Measurements from ENCODE around the gene CEP164. TPM values are rescaled to one million over a fixed set of nuclear protein-coding genes. Genes with fewer than 3 reads are reported as not detected.

The CEP164 gene
- total RNA-seq, 1 experiment from 2014 or later, result 33.9 TPM

DNA sequence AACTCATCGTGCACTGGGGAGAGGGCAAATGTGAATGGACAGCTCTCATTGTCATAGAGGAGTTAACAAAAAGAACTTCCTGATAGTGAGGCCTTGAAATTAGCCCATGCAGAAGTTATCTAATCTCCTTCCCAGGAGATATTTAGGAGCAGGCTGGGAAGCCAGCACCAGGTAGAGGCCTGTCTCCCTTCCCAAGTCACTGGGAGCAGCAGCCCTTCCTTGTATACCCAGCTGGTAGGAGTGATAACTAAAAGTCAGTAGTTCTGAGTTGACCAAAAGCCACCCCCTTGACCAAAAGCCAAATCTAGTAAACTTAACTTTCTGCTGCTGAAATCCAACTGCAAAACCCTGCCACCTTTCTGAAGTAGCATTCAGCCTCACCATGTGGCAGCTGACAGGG lies 37.9 kb upstream of the CEP164 start:
- no peak overlapping the region for H3K4me3 ChIP-seq
- intact Hi-C loops (cut with micrococcal nuclease; ENCODE audit: unreplicated experiment), result no loop called here
- H3K9me3 ChIP-seq (ENCODE audit: insufficient read depth, low read depth), result no peaks in the 10 kb centered on the region
- no peak overlapping the region for H3K27ac ChIP-seq
- H3F3A ChIP-seq (ENCODE audit: insufficient read depth, low read depth), result no peaks in the 10 kb centered on the region
- H2AFZ ChIP-seq, result no peak overlapping the region
- H3K9me2 ChIP-seq (ENCODE audit: insufficient read depth), result no peaks in the 10 kb centered on the region
- no peak for DNase-seq
- H3K36me3 ChIP-seq (ENCODE audit: low read depth), result 0 out of 2 replicates have a peak, but pooled peaks cover 6% of the 10 kb centered on the region
- ChIA-PET POLR2A (ENCODE audit: unreplicated experiment) (no interaction called here), CTCF (no interaction called here)
- TF ChIP-seq EZH2 (IDR thresholded peaks at IDR 0.05; ENCODE audit: low read depth), result no peak
- TF ChIP-seq, protein P1, sequence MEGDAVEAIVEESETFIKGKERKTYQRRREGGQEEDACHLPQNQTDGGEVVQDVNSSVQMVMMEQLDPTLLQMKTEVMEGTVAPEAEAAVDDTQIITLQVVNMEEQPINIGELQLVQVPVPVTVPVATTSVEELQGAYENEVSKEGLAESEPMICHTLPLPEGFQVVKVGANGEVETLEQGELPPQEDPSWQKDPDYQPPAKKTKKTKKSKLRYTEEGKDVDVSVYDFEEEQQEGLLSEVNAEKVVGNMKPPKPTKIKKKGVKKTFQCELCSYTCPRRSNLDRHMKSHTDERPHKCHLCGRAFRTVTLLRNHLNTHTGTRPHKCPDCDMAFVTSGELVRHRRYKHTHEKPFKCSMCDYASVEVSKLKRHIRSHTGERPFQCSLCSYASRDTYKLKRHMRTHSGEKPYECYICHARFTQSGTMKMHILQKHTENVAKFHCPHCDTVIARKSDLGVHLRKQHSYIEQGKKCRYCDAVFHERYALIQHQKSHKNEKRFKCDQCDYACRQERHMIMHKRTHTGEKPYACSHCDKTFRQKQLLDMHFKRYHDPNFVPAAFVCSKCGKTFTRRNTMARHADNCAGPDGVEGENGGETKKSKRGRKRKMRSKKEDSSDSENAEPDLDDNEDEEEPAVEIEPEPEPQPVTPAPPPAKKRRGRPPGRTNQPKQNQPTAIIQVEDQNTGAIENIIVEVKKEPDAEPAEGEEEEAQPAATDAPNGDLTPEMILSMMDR (conservative IDR thresholded peaks at IDR 0.05), result no peak
- no peaks in the 10 kb centered on the region for H3K4me1 ChIP-seq (replicated peaks; ENCODE audit: insufficient read depth)
- H4K20me1 ChIP-seq (ENCODE audit: insufficient read depth), result no peaks in the 10 kb centered on the region
- H3K79me2 ChIP-seq (ENCODE audit: low read depth), result no peaks in the 10 kb centered on the region
- no TSS peak for BruUV-seq (replicated peaks)
- H3K4me2 ChIP-seq, result no peak overlapping the region
- no peaks in the 10 kb centered on the region for H3K27me3 ChIP-seq (ENCODE audit: insufficient read depth, low read depth)

- Histone ChIP-seq H3K9me3 (ENCODE audit: insufficient read depth, low read depth) (no peaks in the 10 kb centered on the region), H3K79me2 (ENCODE audit: low read depth) (no peaks in the 10 kb centered on the region), H3K36me3 (ENCODE audit: low read depth) (no peaks in the 10 kb centered on the region), H3K27me3 (ENCODE audit: insufficient read depth, low read depth) (no peaks in the 10 kb centered on the region), H3K4me2 (no peak within 1 kb of the TSS), H3K9me2 (ENCODE audit: insufficient read depth) (no peaks in the 10 kb centered on the region), H3K4me3 (no peak within 1 kb of the TSS), H3K4me1 (replicated peaks; ENCODE audit: insufficient read depth) (no peaks in the 10 kb centered on the region), H4K20me1 (ENCODE audit: insufficient read depth) (no peaks in the 10 kb centered on the region), H3F3A (ENCODE audit: insufficient read depth, low read depth) (no peaks in the 10 kb centered on the region), H2AFZ (no peak within 1 kb of the TSS), H3K27ac (no peak within 1 kb of the TSS)
- no peak for DNase-seq
- BruUV-seq (replicated peaks), result no TSS peak
- TF ChIP-seq EZH2 (IDR thresholded peaks at IDR 0.05; ENCODE audit: low read depth), result no peak
- TF ChIP-seq, protein P1 (conservative IDR thresholded peaks at IDR 0.05), result no peak
- intact Hi-C loops (cut with micrococcal nuclease; ENCODE audit: unreplicated experiment), result no loop called here
- ChIA-PET CTCF (no interaction called here), POLR2A (ENCODE audit: unreplicated experiment) (no interaction called here)
These were observed 36.8 kb upstream of the CEP164 start, which contains the start of gene BACE1-AS for GRCh38 chr11:117290809-117291396. Gene BACE1-AS, plus strand, starts transcription at chr11:117291346.

DNA sequence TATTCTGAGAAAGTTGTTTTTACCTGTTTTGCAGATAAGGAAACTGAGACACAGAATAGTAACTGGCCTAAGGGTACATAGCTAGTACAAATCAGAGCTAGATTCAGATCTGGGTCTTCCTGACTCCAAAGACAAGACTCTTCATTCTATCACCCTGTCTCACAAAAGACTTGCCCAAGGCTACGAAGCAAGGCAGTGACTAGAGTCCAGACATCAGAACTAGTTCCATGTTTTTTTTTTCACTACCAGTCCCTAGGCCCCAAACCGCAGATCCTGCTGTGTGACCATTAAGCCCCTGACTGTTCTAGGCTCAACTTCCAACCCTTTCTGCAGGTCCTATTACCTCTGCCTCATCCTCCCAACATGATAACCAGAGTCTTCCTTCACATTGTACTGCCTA lies 35.0 kb upstream of the CEP164 start:
- no peaks in the 10 kb centered on the region for H3K4me1 ChIP-seq (replicated peaks; ENCODE audit: insufficient read depth)
- no peaks in the 10 kb centered on the region for H3K9me2 ChIP-seq (ENCODE audit: insufficient read depth)
- no TSS peak for BruUV-seq (replicated peaks)
- ChIA-PET CTCF (interaction anchor here (0.6 kb wide), 1 partner anchor 366 kb away, joined by 3 read pairs; no protein-coding TSS in a partner anchor), POLR2A (ENCODE audit: unreplicated experiment) (no interaction called here)
- H3K4me3 ChIP-seq, result no peak overlapping the region
- no peak for TF ChIP-seq EZH2 (IDR thresholded peaks at IDR 0.05; ENCODE audit: low read depth)
- TF ChIP-seq, protein P1 (conservative IDR thresholded peaks at IDR 0.05), result no peak
- no peaks in the 10 kb centered on the region for H4K20me1 ChIP-seq (ENCODE audit: insufficient read depth)
- DNase-seq, result no peak
- no peaks in the 10 kb centered on the region for H3K9me3 ChIP-seq (ENCODE audit: insufficient read depth, low read depth)
- no peaks in the 10 kb centered on the region for H3K36me3 ChIP-seq (ENCODE audit: low read depth)
- no peak overlapping the region for H3K27ac ChIP-seq
- no peaks in the 10 kb centered on the region for H3F3A ChIP-seq (ENCODE audit: insufficient read depth, low read depth)
- H3K4me2 ChIP-seq, result no peak overlapping the region
- H3K79me2 ChIP-seq (ENCODE audit: low read depth), result no peaks in the 10 kb centered on the region
- H3K27me3 ChIP-seq (ENCODE audit: insufficient read depth, low read depth), result no peaks in the 10 kb centered on the region
- H2AFZ ChIP-seq, result no peak overlapping the region
- intact Hi-C loops (cut with micrococcal nuclease; ENCODE audit: unreplicated experiment), result no loop called here
